Bone marrow (tissue), 2 donors: ENCODE results near the gene DEPDC5.

Experiments used
- DNase-seq, 2 donors: peaks; one replicate each; lab custom pipeline; 2025; lab: John Stamatoyannopoulos, UW

DEPDC5 gene

GRCh38 chr22:31951194-31952093, 197.6 kb downstream of the DEPDC5 start:
- DNase-seq = no peak

GRCh38 chr22:31952094-31952401, 198.2 kb downstream of the DEPDC5 start:
- no peak for DNase-seq

- no peak for DNase-seq
Observed at GRCh38 chr22:31952472-31952871, 198.7 kb downstream of the DEPDC5 start.

- DNase-seq = no peak
Observed at GRCh38 chr22:31953261-31953660, 199.4 kb downstream of the DEPDC5 start.

GRCh38 chr22:31954535-31955523, 201.0 kb downstream of the DEPDC5 start:
- no peak for DNase-seq

GRCh38 chr22:31956360-31956759, 202.5 kb downstream of the DEPDC5 start:
- no peak for DNase-seq
